GM19463 (cell line): ENCODE measurements around the gene IFT25.

Experiments
- ATAC-seq: cut with Tn5 transposase; IDR thresholded peaks from one replicate; pipeline ENCODE4 v1.9.1; 2021; ENCODE audit warnings: mild to moderate bottlenecking, moderate library complexity; ENCODE audit not compliant: unreplicated experiment

Gene IFT25

GRCh38 chr1:53957194-53957818 lies 11.8 kb upstream of the IFT25 start:
- ATAC-seq, result no peak

- ATAC-seq, result no peak
Measured at GRCh38 chr1:53956308-53957168, 11.0 kb upstream of the IFT25 start.

- ATAC-seq, result no peak
Measured at GRCh38 chr1:53954128-53954527, 8.6 kb upstream of the IFT25 start.

- no peak for ATAC-seq
Measured at GRCh38 chr1:53951697-53952096, 6.2 kb upstream of the IFT25 start.

DNA sequence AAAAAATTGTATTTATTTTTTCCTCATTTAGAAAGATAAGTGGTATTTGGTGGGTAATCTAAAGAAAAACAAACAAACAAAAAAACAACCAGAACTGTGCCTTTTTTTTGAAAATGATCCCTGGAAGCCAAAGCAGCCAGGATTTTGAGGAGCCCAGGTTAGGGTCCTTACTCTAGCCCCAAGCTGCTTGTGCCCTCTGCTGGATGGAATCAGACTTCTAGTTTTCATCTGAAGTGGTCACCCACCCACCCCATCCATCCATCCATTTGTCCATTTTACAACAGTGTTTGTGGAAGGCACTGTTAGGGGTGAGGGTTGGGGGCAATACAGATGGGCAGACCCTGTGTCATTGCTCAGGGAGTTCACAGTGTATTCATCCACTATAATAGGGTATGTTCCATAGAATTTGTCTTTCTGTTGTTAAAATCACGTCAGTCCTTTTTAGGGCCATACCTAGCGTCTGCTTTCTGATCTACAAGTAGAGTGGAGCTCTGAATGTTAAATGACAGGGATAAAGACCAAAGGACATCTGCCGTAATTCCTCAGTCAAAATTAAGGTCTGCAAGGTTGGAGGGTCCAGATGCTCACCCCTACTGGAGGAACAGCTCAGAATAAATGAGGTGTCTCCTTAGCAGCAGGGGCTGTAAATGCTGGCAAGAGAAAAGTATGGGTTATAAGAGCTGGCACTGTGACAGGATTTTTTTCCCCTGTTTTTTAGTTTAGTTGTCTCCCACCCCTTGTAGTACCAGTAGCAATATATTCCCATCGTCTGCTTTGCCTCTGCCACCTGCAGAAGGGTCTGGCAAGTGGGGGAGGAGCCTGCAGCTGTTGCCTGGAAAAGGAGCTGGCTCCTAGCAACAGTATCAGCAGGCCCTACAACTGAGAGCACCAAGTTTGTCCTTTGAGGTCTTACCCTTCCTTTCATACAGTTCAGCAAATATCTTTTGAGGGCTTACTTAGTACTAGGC lies 3.8 kb upstream of the IFT25 start:
- ATAC-seq, result no peak

DNA sequence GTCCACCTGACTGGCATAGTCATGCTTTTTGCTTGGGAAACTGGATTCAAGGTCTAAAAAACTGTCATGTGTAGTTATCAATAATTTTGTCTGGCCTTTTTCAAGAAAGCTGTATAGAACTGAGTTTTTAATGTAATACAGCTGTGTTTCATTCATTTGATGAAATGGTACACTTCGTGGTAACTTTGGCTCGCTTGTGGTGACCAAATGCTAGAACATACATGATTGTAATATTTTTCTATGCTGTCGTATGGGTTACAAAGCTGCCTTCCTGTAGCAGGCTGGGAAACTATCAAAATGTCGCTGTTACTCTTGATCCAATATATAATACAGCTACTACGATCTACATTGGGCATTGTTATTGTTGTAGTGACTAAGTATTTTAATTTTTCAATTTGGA lies 2.8 kb upstream of the IFT25 start:
- ATAC-seq, result no peak

DNA sequence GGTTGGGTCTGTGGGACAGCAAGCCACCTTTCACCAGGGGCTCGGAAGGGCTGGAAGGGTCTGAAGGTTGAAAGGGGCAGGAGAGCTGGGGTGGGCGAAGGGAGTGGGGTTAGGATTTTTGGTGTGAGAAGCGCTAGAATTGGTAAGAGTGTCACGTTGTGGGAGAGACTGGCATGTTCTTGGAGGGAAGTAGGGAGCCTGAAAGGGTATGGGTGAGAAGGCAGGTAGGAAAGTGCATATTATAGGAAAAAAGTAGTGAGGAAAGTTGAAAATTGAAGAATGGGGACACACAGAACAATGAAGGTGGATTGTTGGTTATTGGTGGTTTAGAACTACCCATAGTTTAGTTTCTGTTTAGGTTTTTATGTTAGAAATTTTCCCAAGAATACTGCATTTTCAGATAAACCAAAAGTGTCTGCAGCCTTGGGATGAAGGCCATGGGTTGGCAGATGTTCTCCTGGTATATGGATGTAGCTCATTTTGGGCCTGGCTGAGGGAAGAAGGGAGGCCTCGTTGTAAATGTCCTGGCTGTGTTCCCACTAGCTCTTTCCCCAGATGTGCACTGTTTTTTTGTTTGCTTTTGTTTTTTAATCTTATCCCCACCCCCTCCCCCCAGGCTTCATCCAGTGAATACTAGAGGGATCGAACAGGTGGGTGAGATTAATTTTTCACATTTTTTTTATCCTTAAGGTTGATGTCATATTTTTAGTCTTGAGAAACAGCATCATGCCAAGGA lies 1.8 kb upstream of the IFT25 start:
- ATAC-seq, result no peak

DNA sequence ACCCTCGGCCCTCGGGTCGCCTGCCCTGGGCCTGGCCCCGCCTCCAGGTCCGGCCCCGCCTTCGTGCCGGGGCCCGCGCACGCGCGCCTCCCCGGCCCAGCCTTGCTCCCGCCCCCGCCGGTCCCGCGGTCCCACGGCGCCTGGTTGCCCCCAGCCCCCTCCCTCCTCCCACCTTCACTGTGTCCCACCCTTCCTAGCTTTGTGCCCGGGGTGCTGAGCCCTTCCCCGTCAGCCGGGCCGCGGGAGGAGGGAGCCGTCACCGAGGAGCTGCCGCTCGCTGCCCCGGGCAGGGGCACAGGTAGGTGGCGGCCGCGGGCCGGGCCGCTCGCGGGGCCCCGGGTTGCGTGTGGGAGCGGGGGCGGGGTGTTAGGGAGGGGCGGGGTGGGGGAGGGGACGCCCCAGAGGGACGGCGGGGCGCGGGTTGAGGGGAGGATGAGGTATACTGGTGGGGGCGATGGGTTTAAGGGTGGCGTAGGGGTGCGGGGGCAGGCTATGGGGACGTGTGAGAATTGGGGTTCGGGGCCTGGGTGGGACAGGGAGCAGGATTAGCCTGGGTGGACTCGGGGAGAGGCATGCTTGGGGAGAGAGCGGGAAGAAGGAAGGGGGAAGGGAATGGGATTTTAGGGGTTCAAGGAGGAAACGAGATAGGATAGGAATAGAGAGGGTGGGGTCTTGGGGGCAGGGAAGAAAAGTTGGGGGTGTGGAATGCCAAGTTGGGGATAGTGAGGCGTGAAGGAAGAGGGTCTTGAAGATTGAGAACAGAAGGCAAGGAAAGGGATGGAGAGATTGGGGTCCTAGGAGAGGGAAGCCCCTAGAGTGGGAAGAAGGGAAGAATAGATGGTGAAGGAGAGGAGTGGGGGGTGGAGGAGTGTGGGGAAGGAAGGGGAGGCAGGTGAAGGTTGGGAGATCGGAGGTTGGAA lies 1.0 kb upstream of the IFT25 start, which contains the start of gene LRRC42:
TSS of gene LRRC42 (plus strand) at position 99 of the 920 bp plus-strand sequence. CDS start 5,650 bp downstream, outside the sequence.
- ATAC-seq, result peak; percentile 63

DNA sequence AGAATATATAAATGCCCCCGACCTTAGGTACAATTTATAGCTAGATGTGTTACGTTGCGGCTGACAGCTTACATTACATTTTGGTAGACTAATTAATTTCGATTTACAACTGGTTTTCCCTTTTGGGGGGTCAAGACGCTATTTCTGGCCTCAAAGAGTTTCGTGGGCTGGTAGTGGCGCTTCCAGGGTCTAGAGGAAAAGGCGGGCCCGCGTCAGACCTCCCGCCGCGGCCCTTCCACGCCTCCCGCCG lies 391 bp downstream of the IFT25 start:
- no peak for ATAC-seq

GRCh38 chr1:53944469-53945182 lies 873 bp downstream of the IFT25 start:
- no peak for ATAC-seq

- no peak for ATAC-seq
Measured at GRCh38 chr1:53943490-53944043, 1.9 kb downstream of the IFT25 start.

DNA sequence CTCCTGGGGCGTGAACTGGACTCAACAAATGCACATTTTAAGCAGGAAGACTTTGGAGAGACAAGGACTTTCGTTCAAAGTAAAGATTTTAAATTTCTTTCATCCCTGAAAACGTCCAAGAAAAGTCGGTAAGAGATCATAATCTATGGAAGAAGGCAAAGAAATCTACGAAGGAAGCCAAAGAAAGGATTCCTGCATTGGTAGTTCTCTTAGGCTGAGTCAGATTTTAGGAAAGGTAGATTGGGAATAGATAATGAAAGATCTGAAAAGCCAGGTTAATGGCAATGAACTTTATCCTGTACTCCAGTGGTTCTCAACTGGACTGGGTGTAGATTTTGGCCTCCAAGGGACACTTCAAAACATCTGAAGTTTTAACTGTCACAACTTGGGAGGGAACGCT lies 2.4 kb downstream of the IFT25 start:
- no peak for ATAC-seq

GRCh38 chr1:53942127-53942957 lies 3.2 kb downstream of the IFT25 start:
- ATAC-seq, result no peak

DNA sequence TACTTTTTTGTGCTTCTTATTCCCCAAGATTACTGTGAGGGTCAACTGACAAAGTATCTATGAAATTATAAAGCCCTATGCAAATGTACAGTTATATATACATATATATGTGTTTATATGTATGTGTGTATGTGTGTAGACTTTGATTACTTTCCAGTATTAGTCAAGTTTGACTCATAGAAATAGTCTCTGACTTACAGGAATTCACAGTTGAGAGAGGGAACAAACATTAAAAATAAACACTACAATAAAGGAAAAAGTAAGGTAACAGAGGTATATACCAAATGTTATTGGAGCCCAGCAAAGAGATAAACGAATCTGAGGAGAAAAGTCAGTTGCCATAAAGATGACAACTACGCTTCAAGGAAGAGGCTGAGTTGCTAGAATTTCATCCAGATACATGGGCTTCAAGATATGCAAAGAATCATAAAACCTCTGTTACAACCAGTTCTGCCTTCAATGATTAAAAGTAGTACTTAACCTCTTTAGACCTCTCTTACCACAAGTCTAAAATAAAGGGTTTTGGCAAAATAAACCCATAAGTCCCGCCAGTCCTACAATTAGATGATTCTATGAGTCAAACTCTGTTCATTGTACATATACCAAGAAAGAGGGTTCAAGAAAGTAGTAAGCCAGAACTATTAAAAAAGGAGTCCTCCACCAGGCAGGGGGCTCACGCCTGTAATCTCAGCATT lies 7.2 kb downstream of the IFT25 start:
- no peak for ATAC-seq

GRCh38 chr1:53936430-53936829 lies 9.1 kb downstream of the IFT25 start:
- no peak for ATAC-seq

- ATAC-seq, result no peak
Measured at GRCh38 chr1:53934170-53934765, 11.2 kb downstream of the IFT25 start.

- ATAC-seq, result no peak
Measured at GRCh38 chr1:53931523-53931922, 14.0 kb downstream of the IFT25 start.
